Epithelial cell of esophagus (primary cell): Measurements from ENCODE around the gene SLC10A7.
A peak's percentile ranks its signal among the peaks of the same experiment; 100 is the strongest.

Source experiments
- DNase-seq: peaks from one replicate; pipeline ENCODE4 v3.0.0; 2010; ENCODE audit warnings: low read depth
- H3K4me3 ChIP-seq: 2 replicates; pipeline ENCODE4 v1.5.1; 2011; ENCODE audit warnings: mild to moderate bottlenecking, low read length, control low read depth
- CTCF ChIP-seq: IDR thresholded peaks from 2 replicates; pipeline ENCODE4 v1.5.1; 2011; ENCODE audit warnings: low read depth, mild to moderate bottlenecking, low read length, control low read depth, inconsistent platforms; ENCODE audit not compliant: insufficient read depth; ENCODE audit errors: missing control alignments

Gene SLC10A7

DNA sequence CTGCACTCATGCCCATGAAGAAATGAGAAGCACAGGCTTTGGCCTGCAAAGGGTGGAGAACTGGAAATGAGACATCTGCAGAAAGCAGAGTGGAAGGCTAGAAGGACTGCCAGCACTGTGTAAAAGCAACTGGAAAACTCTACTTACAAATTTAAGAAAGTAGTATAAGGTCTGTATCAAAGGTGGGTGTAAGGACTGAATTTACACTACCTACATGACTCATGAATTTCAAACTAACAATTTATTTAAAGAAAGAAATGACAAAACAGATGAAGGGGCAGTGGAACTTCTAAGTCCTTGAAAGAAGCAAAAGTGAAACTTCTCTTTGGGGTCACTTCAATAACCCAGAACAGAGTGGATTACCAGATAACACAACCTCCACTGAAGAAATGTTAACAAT is 71.2 kb downstream of the SLC10A7 start:
- no peak overlapping the region for H3K4me3 ChIP-seq
- TF ChIP-seq CTCF, result no peak
- no peak for DNase-seq

GRCh38 chr4:146446555-146446954 is 75.2 kb downstream of the SLC10A7 start:
- DNase-seq, result no peak
- TF ChIP-seq CTCF, result no peak
- no peak overlapping the region for H3K4me3 ChIP-seq

- no peak for DNase-seq
- no peak overlapping the region for H3K4me3 ChIP-seq
- no peak for TF ChIP-seq CTCF
Measured at GRCh38 chr4:146445198-146446150, 76.3 kb downstream of the SLC10A7 start.

DNA sequence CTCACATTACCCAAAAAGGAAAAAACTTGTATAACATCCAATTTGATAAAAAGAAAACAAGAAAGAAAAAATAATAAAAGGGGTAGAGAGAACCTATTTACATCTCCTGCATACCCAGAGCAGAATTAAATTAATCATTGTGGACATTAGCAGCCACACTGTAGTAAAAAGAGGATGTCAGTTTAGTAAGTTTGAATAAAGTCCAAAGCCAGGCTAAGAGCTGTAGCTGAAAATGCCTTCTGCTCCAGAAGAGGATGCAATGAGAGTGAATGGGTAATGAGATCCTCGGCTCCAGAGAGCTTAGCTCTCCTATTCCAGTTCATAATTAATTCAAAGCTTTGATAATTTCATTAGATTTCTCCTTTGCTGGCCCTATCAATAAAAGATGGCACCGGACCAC is 78.2 kb downstream of the SLC10A7 start:
- DNase-seq, result no peak
- no peak overlapping the region for H3K4me3 ChIP-seq
- no peak for TF ChIP-seq CTCF

GRCh38 chr4:146442801-146443200 is 78.9 kb downstream of the SLC10A7 start:
- peak; percentile 70 for DNase-seq
- no peak overlapping the region for H3K4me3 ChIP-seq
- no peak for TF ChIP-seq CTCF

- H3K4me3 ChIP-seq, result no peak overlapping the region
- peak; percentile 11 for DNase-seq
- no peak for TF ChIP-seq CTCF
Measured at GRCh38 chr4:146439999-146440398, 81.7 kb downstream of the SLC10A7 start.

DNA sequence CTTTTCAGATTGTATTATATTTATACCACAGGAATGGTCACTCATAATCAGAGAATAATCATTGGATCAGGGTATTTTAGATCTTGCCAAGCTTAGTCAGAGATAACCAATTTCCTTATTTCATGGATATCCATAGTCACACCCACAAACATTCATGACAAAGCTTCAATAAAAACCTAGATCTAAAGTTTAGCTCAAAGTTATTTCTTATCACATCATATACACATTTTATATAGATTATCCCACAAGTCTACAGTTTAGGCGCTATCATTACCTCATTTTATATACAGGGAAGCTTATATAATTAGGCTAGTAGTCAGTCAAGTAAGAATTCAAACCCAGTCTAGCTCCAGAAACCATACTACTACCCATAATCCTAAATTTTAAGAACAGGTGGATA is 82.3 kb downstream of the SLC10A7 start:
- H3K4me3 ChIP-seq, result no peak overlapping the region
- DNase-seq, result no peak
- TF ChIP-seq CTCF, result no peak
